ENCODE data around the gene PLPP3. TPM values are rescaled to one million over a fixed set of nuclear protein-coding genes. Genes with fewer than 3 reads are reported as not detected.

Gene PLPP3
- total RNA-seq, 1 experiment from 2014 or later = 26.7 TPM

- peaks cover 8% of the 10 kb centered on the region for H3K79me1 ChIP-seq (ENCODE audit: insufficient read depth, low read depth, low read length, poor library complexity, severe bottlenecking)
- H2BK20ac ChIP-seq (ENCODE audit: low read depth, low read length, poor library complexity, severe bottlenecking) = no peak overlapping the region
- no peak overlapping the region for H3K4me2 ChIP-seq (ENCODE audit: insufficient read depth, insufficient read length, low read length)
- H3K36me3 Mint-ChIP-seq (ENCODE audit: insufficient read depth in 1 of 3, low read depth in 3 of 3) = peaks cover 0 to 24% (median 13%) of the 10 kb centered on the region in 3 experiments; a peak in 5 of 7 replicates
- H2AFZ ChIP-seq (ENCODE audit: low read length) = no peak overlapping the region
- TF ChIP-seq, protein P1, sequence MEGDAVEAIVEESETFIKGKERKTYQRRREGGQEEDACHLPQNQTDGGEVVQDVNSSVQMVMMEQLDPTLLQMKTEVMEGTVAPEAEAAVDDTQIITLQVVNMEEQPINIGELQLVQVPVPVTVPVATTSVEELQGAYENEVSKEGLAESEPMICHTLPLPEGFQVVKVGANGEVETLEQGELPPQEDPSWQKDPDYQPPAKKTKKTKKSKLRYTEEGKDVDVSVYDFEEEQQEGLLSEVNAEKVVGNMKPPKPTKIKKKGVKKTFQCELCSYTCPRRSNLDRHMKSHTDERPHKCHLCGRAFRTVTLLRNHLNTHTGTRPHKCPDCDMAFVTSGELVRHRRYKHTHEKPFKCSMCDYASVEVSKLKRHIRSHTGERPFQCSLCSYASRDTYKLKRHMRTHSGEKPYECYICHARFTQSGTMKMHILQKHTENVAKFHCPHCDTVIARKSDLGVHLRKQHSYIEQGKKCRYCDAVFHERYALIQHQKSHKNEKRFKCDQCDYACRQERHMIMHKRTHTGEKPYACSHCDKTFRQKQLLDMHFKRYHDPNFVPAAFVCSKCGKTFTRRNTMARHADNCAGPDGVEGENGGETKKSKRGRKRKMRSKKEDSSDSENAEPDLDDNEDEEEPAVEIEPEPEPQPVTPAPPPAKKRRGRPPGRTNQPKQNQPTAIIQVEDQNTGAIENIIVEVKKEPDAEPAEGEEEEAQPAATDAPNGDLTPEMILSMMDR (conservative IDR thresholded peaks at IDR 0.05) = no peak
- peak overlapping the region in 1 of 3 experiments; percentile 78; a peak in 1 of 7 replicates for H3K27ac Mint-ChIP-seq
- peaks cover 53% of the 10 kb centered on the region for H3K4me1 ChIP-seq (ENCODE audit: insufficient read depth, low read length)
- no peak overlapping the region for H4K8ac ChIP-seq (replicated peaks; ENCODE audit: insufficient read length, low read depth, low read length)
- peaks cover 33% of the 10 kb centered on the region; the same call in 1 of the 2 replicates for H3K79me2 ChIP-seq (ENCODE audit: insufficient read depth, low read length)
- H3K9ac ChIP-seq (ENCODE audit: extremely low read depth, insufficient read length, low read length) = no peak overlapping the region
- no peak overlapping the region for H4K5ac ChIP-seq (ENCODE audit: insufficient read length, low read depth, low read length)
- no peaks in the 10 kb centered on the region for H4K20me1 ChIP-seq (ENCODE audit: control insufficient read depth, insufficient read depth, insufficient read length)
- H2BK12ac ChIP-seq (ENCODE audit: insufficient read length, low read depth, low read length) = no peak overlapping the region
- H2BK5ac ChIP-seq (ENCODE audit: insufficient read length, low read length) = no peak overlapping the region
- H3K4me3 Mint-ChIP-seq = no peak overlapping the region
- H3K56ac ChIP-seq (ENCODE audit: insufficient read length, low read depth, low read length) = no peak overlapping the region
- no peak overlapping the region for H2BK120ac ChIP-seq (ENCODE audit: low read depth, low read length, poor library complexity, severe bottlenecking)
- no peak overlapping the region for H3T11ph ChIP-seq (ENCODE audit: low read length)
- H3K27me3 ChIP-seq (ENCODE audit: insufficient read depth, low read length) = no peaks in the 10 kb centered on the region
- H3K4me1 Mint-ChIP-seq = peaks cover 91 to 95% of the 10 kb centered on the region in 2 experiments
- no peaks in the 10 kb centered on the region for H3K27me3 Mint-ChIP-seq (ENCODE audit: low read depth)
- H3K9me3 ChIP-seq (ENCODE audit: control insufficient read depth, low read depth, low read length) = no peaks in the 10 kb centered on the region
- H3K23ac ChIP-seq (ENCODE audit: insufficient read length, low read depth, low read length) = no peak overlapping the region
- no peak overlapping the region for H2BK15ac ChIP-seq (ENCODE audit: low read depth, low read length)
- no peak overlapping the region for H3K27ac ChIP-seq (ENCODE audit: insufficient read length, low read depth, low read length)
- no peaks in the 10 kb centered on the region for H3K9me3 Mint-ChIP-seq
- H3K18ac ChIP-seq (ENCODE audit: insufficient read length, low read depth, low read length) = no peak overlapping the region
- WGBS (ENCODE audit: extremely low coverage, insufficient read length, low lambda C conversion rate) = no CpG with 5 or more reads among the region's 1 CpG
- no peak for DNase-seq
- no peak overlapping the region for H3K14ac ChIP-seq (ENCODE audit: insufficient read depth, low read length)
- no peak overlapping the region for H3K4ac ChIP-seq (ENCODE audit: low read depth, low read length)
- no peak overlapping the region for H2AK5ac ChIP-seq (ENCODE audit: insufficient read length, low read length)
- H3K23me2 ChIP-seq (ENCODE audit: insufficient read length, low read depth, low read length, poor library complexity, severe bottlenecking) = peaks cover 4% of the 10 kb centered on the region
- H4K91ac ChIP-seq (ENCODE audit: insufficient read length, low read depth, low read length) = no peak overlapping the region
Observed at GRCh38 chr1:56547473-56547872, 31.9 kb downstream of the PLPP3 start.

Data from H9 (cell line).